NB4 (cell line): Measurements from ENCODE around the gene DZANK1.

Experiments used
- DNase-seq: peaks from one replicate; pipeline ENCODE4 v3.0.0; 2010; ENCODE audit warnings: low read depth
- H3K4me3 ChIP-seq: one replicate; pipeline ENCODE4 v1.5.1; 2011; ENCODE audit warnings: mild to moderate bottlenecking, low read depth, low read length, moderate library complexity
- CTCF ChIP-seq: IDR thresholded peaks from one replicate; pipeline ENCODE4 v1.5.1; 2012; ENCODE audit warnings: low read depth, low read length
- MAX ChIP-seq: IDR thresholded peaks from 2 replicates; pipeline ENCODE4 v1.6.1; 2011; ENCODE audit warnings: low read depth, low read length
- MYC ChIP-seq: IDR thresholded peaks from 2 replicates; pipeline ENCODE4 v1.6.1; 2011; ENCODE audit warnings: low read depth, low read length
- POLR2A ChIP-seq: IDR thresholded peaks from 2 replicates; pipeline ENCODE4 v1.6.1; 2011; ENCODE audit warnings: mild to moderate bottlenecking; ENCODE audit not compliant: insufficient read length; ENCODE audit errors: extremely low read depth

The DZANK1 gene

GRCh38 chr20:18496042-18496441, 29.2 kb upstream of the DZANK1 start:
- TF ChIP-seq MAX = no peak
- TF ChIP-seq MYC = no peak
- no peak for TF ChIP-seq POLR2A
- no peak for TF ChIP-seq CTCF
- H3K4me3 ChIP-seq = peak overlapping the region; percentile 80
- DNase-seq = no peak

- DNase-seq = no peak
- no peak overlapping the region for H3K4me3 ChIP-seq
- TF ChIP-seq CTCF = no peak
- no peak for TF ChIP-seq POLR2A
- TF ChIP-seq MAX = no peak
- TF ChIP-seq MYC = no peak
Measured at GRCh38 chr20:18488301-18488700, 21.5 kb upstream of the DZANK1 start.

- DNase-seq = no peak
- TF ChIP-seq CTCF (no peak), POLR2A (no peak), MAX (no peak), MYC (no peak)
- no peak overlapping the region for H3K4me3 ChIP-seq
Measured at GRCh38 chr20:18481596-18481995, 14.8 kb upstream of the DZANK1 start.

- H3K4me3 ChIP-seq = no peak overlapping the region
- no peak for DNase-seq
- TF ChIP-seq CTCF (no peak), MYC (no peak), MAX (no peak), POLR2A (no peak)
Measured at GRCh38 chr20:18477821-18478220, 11.0 kb upstream of the DZANK1 start.

GRCh38 chr20:18477218-18477617, 10.4 kb upstream of the DZANK1 start:
- no peak for DNase-seq
- TF ChIP-seq POLR2A (no peak), CTCF (no peak), MAX (no peak), MYC (no peak)
- H3K4me3 ChIP-seq = no peak overlapping the region

GRCh38 chr20:18466574-18466893, 296 bp downstream of the DZANK1 start:
- DNase-seq = no peak
- TF ChIP-seq CTCF (no peak), POLR2A (no peak), MAX (no peak), MYC (no peak)
- H3K4me3 ChIP-seq = peak overlapping the region; percentile 99
